ENCODE data around the gene SNAI1.
"Not testable (repeated sequence)": the region's sequence is repeated elsewhere in the genome, so short reads cannot be mapped to it uniquely, and the experiment has no call there.

DNA sequence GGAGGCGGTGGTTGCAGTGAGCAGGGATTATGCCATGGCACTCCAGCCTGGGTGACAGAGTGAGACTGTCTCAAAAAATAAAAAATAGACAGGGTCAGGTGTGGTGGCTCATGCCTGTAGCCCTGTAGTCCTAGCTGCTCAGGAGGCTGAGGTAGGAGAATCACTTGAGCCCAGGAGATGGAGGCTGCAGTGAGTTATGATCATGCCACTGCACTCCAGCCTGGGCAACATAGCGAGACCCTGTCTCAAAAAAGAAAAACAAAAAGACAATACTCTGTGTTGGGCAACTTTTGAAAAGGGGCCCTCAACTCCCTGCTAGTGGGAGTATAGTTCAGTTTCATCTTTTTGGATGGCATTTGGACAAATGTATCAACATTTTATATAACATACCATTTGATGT is 5.0 kb upstream of the SNAI1 start:
- not testable (repeated sequence) for TF ChIP-seq POLR2A (IDR thresholded peaks at IDR 0.05; ENCODE audit: low read depth, low read length); MXI1 (IDR thresholded peaks at IDR 0.05; ENCODE audit: borderline replicate concordance, low read depth, low read length); RFX5 (IDR thresholded peaks at IDR 0.05; ENCODE audit: low read depth, low read length); MAFK (IDR thresholded peaks at IDR 0.05; ENCODE audit: low read depth, low read length); RAD21 (IDR thresholded peaks at IDR 0.05; ENCODE audit: low read length); MAZ (IDR thresholded peaks at IDR 0.05; ENCODE audit: borderline replicate concordance, low read depth, low read length); BHLHE40 (IDR thresholded peaks at IDR 0.05; ENCODE audit: low read depth, low read length); CHD1 (IDR thresholded peaks at IDR 0.05; ENCODE audit: low read depth, low read length); RCOR1 (IDR thresholded peaks at IDR 0.05; ENCODE audit: insufficient replicate concordance, low read length)
- TF ChIP-seq, protein P1, sequence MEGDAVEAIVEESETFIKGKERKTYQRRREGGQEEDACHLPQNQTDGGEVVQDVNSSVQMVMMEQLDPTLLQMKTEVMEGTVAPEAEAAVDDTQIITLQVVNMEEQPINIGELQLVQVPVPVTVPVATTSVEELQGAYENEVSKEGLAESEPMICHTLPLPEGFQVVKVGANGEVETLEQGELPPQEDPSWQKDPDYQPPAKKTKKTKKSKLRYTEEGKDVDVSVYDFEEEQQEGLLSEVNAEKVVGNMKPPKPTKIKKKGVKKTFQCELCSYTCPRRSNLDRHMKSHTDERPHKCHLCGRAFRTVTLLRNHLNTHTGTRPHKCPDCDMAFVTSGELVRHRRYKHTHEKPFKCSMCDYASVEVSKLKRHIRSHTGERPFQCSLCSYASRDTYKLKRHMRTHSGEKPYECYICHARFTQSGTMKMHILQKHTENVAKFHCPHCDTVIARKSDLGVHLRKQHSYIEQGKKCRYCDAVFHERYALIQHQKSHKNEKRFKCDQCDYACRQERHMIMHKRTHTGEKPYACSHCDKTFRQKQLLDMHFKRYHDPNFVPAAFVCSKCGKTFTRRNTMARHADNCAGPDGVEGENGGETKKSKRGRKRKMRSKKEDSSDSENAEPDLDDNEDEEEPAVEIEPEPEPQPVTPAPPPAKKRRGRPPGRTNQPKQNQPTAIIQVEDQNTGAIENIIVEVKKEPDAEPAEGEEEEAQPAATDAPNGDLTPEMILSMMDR (conservative IDR thresholded peaks at IDR 0.05; ENCODE audit: low read depth, low read length): not testable (repeated sequence)
- TF ChIP-seq, protein P2, sequence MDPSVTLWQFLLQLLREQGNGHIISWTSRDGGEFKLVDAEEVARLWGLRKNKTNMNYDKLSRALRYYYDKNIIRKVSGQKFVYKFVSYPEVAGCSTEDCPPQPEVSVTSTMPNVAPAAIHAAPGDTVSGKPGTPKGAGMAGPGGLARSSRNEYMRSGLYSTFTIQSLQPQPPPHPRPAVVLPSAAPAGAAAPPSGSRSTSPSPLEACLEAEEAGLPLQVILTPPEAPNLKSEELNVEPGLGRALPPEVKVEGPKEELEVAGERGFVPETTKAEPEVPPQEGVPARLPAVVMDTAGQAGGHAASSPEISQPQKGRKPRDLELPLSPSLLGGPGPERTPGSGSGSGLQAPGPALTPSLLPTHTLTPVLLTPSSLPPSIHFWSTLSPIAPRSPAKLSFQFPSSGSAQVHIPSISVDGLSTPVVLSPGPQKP (IDR thresholded peaks at IDR 0.05; ENCODE audit: borderline replicate concordance, low read depth, low read length): not testable (repeated sequence)

Data from IMR-90 (cell line).